Breast epithelium (tissue), 3 donors: Measurements from ENCODE around the gene CLNK.

ENCODE experiments used
- CTCF ChIP-seq, 3 donors: fragments of 450-650 bp; IDR thresholded peaks; one replicate each; pipeline ENCODE4 v1.5.1; 2016 to 2017; ENCODE audit warnings: antibody characterized with exemption in 3 of 3, mild to moderate bottlenecking in 3 of 3, moderate library complexity in 3 of 3
- POLR2A ChIP-seq: fragments of 450-650 bp; IDR thresholded peaks from one replicate; pipeline ENCODE4 v1.6.1; 2016; ENCODE audit warnings: antibody characterized with exemption, mild to moderate bottlenecking, moderate library complexity
- POLR2AphosphoS5 ChIP-seq, 3 donors: sonication (generic); formaldehyde crosslinking; IDR thresholded peaks; one replicate each; pipeline ENCODE4 v1.6.1; 2017; ENCODE audit warnings: antibody characterized with exemption in 3 of 3

GRCh38 chr4:10526429-10527222 lies 157.9 kb downstream of the CLNK start:
- TF ChIP-seq CTCF (IDR thresholded peaks at IDR 0.05) (no peak), POLR2A (no peak), POLR2AphosphoS5 (IDR thresholded peaks at IDR 0.05) (no peak)
